HepG2 (cell line): ENCODE data around the gene GPR107. TPM values are rescaled to one million over a fixed set of nuclear protein-coding genes. Genes with fewer than 3 reads are reported as not detected.

Experiments used
- ARNT ChIP-seq: fragments of 450-650 bp; IDR thresholded peaks from 2 replicates; pipeline ENCODE4 v1.6.1; 2017
- ASH2L ChIP-seq: fragments of 300-600, 200-600 bp; sonication (generic); IDR thresholded peaks from 2 replicates; pipeline ENCODE4 v1.7.0; 2017; ENCODE audit warnings: low read depth, mild to moderate bottlenecking, moderate library complexity, mixed read lengths, low read length; ENCODE audit not compliant: insufficient read length
- CCDC6 ChIP-seq: sonication (generic); formaldehyde crosslinking; IDR thresholded peaks from 2 replicates; pipeline ENCODE4 v1.8.1; 2022; ENCODE audit warnings: mild to moderate bottlenecking, missing genetic modification reagents, moderate library complexity
- ETV6 ChIP-seq: sonication (generic); formaldehyde crosslinking; conservative IDR thresholded peaks from 2 replicates; pipeline ENCODE4 v1.4.0; 2020; ENCODE audit warnings: missing genetic modification reagents
- FOXA1 ChIP-seq, 2 experiments: fragments of 450-650 bp in 1 of 2; sonication (generic) in 1 of 2; formaldehyde crosslinking in 1 of 2; IDR thresholded peaks; 2 replicates each; pipeline versions ENCODE4 v1.4.0 to v1.6.1; 2016 to 2020; ENCODE audit warnings: missing genetic modification reagents in 1 of 2
- HMGA1 ChIP-seq: sonication (generic); formaldehyde crosslinking; conservative IDR thresholded peaks from 2 replicates; pipeline ENCODE4 v1.4.0; 2020; ENCODE audit warnings: missing genetic modification reagents
- KLF15 ChIP-seq: sonication (generic); formaldehyde crosslinking; IDR thresholded peaks from 2 replicates; pipeline ENCODE4 v1.8.1; 2023; ENCODE audit warnings: borderline replicate concordance, mild to moderate bottlenecking, inconsistent platforms, missing genetic modification reagents, mixed read lengths
- MIER2 ChIP-seq: IDR thresholded peaks from 2 replicates; pipeline ENCODE4 v1.6.1; 2016; ENCODE audit warnings: missing biosample characterization, missing genetic modification reagents
- NCOA5 ChIP-seq: sonication (generic); formaldehyde crosslinking; IDR thresholded peaks from 2 replicates; pipeline ENCODE4 v1.4.0; 2020; ENCODE audit warnings: missing genetic modification reagents
- PAX8 ChIP-seq: sonication (generic); formaldehyde crosslinking; IDR thresholded peaks from 2 replicates; pipeline ENCODE4 v1.8.0; 2022; ENCODE audit warnings: mild to moderate bottlenecking, missing genetic modification reagents, borderline replicate concordance
- SATB2 ChIP-seq: sonication (generic); formaldehyde crosslinking; IDR thresholded peaks from 2 replicates; pipeline ENCODE4 v1.5.0; 2020; ENCODE audit warnings: missing genetic modification reagents
- TBX2 ChIP-seq: sonication (generic); formaldehyde crosslinking; IDR thresholded peaks from 2 replicates; pipeline ENCODE4 v1.5.0; 2020; ENCODE audit warnings: missing genetic modification reagents, mild to moderate bottlenecking, borderline replicate concordance
- TCF7L2 ChIP-seq: IDR thresholded peaks from 2 replicates; pipeline ENCODE4 v1.6.1; 2011; ENCODE audit warnings: mild to moderate bottlenecking, low read depth, low read length, moderate library complexity
- TRIM24 ChIP-seq: sonication (generic); formaldehyde crosslinking; IDR thresholded peaks from 2 replicates; pipeline ENCODE4 v1.8.0; 2022; ENCODE audit warnings: mild to moderate bottlenecking, missing genetic modification reagents
- ZFY ChIP-seq: sonication (generic); formaldehyde crosslinking; IDR thresholded peaks from 2 replicates; pipeline ENCODE4 v1.4.0; 2020; ENCODE audit warnings: missing genetic modification reagents
- ZHX2 ChIP-seq, 2 experiments: sonication (generic) in 1 of 2; formaldehyde crosslinking in 1 of 2; IDR thresholded peaks; 2 replicates each; pipeline versions ENCODE4 v1.6.1 to v1.9.0; 2014 to 2022; ENCODE audit warnings: antibody characterized with exemption in 1 of 2, borderline replicate concordance in 1 of 2, inconsistent platforms in 1 of 2, low read depth in 1 of 2, missing genetic modification reagents in 1 of 2
- ZNF24 ChIP-seq: fragments of 450-650 bp; IDR thresholded peaks from 2 replicates; pipeline ENCODE4 v1.6.1; 2017; ENCODE audit warnings: antibody characterized with exemption, mild to moderate bottlenecking
- ZNF33A ChIP-seq: sonication (generic); formaldehyde crosslinking; IDR thresholded peaks from 2 replicates; pipeline ENCODE4 v1.5.1; 2020; ENCODE audit warnings: missing genetic modification reagents, mild to moderate bottlenecking, moderate library complexity, borderline replicate concordance
- ZNF34 ChIP-seq: sonication (generic); formaldehyde crosslinking; IDR thresholded peaks from 2 replicates; pipeline ENCODE4 v1.4.0; 2020; ENCODE audit warnings: mild to moderate bottlenecking, missing genetic modification reagents, borderline replicate concordance
- ZNF414 ChIP-seq: sonication (generic); formaldehyde crosslinking; IDR thresholded peaks from 2 replicates; pipeline ENCODE4 v1.5.0; 2020; ENCODE audit warnings: missing genetic modification reagents
- ZNF562 ChIP-seq: sonication (generic); formaldehyde crosslinking; IDR thresholded peaks from 2 replicates; pipeline ENCODE4 v1.8.0; 2022; ENCODE audit warnings: missing genetic modification reagents, borderline replicate concordance
- polyA plus RNA-seq, 8 experiments: library from polyadenylated mRNA; depleted of rRNA in 3 of 8; stranded (reverse) in 7 of 8; unstranded in 1 of 8; fragments of >200 nt; fragmentation: Illumina TruSeq in 4 of 8; extraction: Trizol in 4 of 8; gene quantifications; 2 replicates each; pipeline versions ENCODE4 v1.2.1 to v1.2.3, GENCODE V29; 2011 to 2016; ENCODE audit warnings: low read depth in 4 of 8, missing spikeins in 1 of 8, mixed read lengths in 1 of 8; ENCODE audit not compliant: insufficient read depth in 1 of 8
- total RNA-seq, 5 experiments: library from RNA; depleted of rRNA; stranded (reverse); fragments of >200 nt; fragmentation: Illumina TruSeq; extraction: Trizol; gene quantifications; 2 replicates each; pipeline ENCODE4 v1.2.3, GENCODE V29; 2016; ENCODE audit warnings: low read depth in 1 of 5

GPR107 gene
- total and polyA plus RNA-seq, 2 of the 13 experiments (the other 11 are each of a cell fraction or from before 2014, with no cell fraction given): 22.5 to 24.4 TPM

GRCh38 chr9:130043654-130044623 lies 9.8 kb upstream of the GPR107 start (continued):
- TF ChIP-seq HMGA1 (CRISPR knock-in tag) (no peak), ZNF414 (CRISPR knock-in tag) (no peak), NCOA5 (CRISPR knock-in tag) (no peak), ZFY (CRISPR knock-in tag) (peak; percentile 65), KLF15 (CRISPR knock-in tag) (no peak), ZNF562 (CRISPR knock-in tag) (no peak), ASH2L (peak; percentile 27), PAX8 (CRISPR knock-in tag) (peak; percentile 88; the same call in 1 of the 2 replicates), ZNF34 (CRISPR knock-in tag) (no peak; the same call in 1 of the 2 replicates), ARNT (no peak), SATB2 (CRISPR knock-in tag) (no peak), TCF7L2 (no peak), MIER2 (CRISPR knock-in tag) (no peak), FOXA1 (IDR thresholded peaks at IDR 0.05) (no peak), FOXA1 (CRISPR knock-in tag; IDR thresholded peaks at IDR 0.05) (no peak), ZNF24 (no peak), TBX2 (CRISPR knock-in tag) (peak; percentile 61; the same call in 1 of the 2 replicates), ETV6 (CRISPR knock-in tag) (peak; percentile 55), TRIM24 (CRISPR knock-in tag) (no peak), ZNF33A (CRISPR knock-in tag) (no peak), ZHX2 (IDR thresholded peaks at IDR 0.05; ENCODE audit: low read depth) (no peak; the same call in 1 of the 2 replicates), ZHX2 (CRISPR knock-in tag; IDR thresholded peaks at IDR 0.05; ENCODE audit: borderline replicate concordance) (peak; percentile 12; the same call in 1 of the 2 replicates), CCDC6 (peak; percentile 48; the same call in 1 of the 2 replicates)
